ENCODE results near the gene DDIT3. TPM values are rescaled to one million over a fixed set of nuclear protein-coding genes. Genes with fewer than 3 reads are reported as not detected.

The DDIT3 gene
- total and polyA plus RNA-seq, 2 of the 8 experiments (the other 6 are each of a cell fraction or from before 2014, with no cell fraction given): 4.9 to 5.7 TPM

DNA sequence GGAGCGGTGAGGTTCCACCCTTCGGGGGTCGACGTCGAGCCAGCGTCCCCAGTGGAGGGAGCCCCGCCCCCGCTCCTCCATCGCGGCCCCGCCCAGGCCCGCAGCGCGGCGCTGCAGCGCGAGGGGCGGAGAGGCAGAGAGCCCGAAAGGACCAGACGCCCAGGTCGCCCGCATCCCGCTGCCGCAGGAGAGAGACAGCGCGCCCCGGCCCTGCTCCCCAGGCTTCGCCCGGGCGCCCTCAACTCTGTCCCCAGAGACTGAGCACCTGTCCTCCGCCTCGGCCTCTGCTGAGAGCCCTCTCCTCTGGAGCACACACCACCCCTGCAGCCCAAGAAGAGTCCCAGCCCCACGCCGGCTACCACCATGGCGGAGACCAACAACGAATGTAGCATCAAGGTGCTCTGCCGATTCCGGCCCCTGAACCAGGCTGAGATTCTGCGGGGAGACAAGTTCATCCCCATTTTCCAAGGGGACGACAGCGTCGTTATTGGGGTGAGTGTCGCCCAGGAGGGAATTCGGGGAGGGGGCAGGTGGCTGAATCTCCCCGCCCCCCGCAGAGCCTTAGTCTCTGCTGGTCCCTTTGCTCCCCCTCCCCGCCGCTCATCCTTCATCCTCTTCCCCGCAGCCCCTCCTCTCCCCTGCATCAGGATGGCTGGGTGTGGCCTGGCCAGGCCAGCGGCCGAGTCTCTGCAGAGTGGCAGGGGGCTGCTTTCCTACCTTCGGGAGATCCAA, 29.8 kb upstream of the DDIT3 start, which contains the start of gene KIF5A (continued):
- TF ChIP-seq, protein P1, sequence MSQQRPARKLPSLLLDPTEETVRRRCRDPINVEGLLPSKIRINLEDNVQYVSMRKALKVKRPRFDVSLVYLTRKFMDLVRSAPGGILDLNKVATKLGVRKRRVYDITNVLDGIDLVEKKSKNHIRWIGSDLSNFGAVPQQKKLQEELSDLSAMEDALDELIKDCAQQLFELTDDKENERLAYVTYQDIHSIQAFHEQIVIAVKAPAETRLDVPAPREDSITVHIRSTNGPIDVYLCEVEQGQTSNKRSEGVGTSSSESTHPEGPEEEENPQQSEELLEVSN (IDR thresholded peaks at IDR 0.05): no peak
- TF ChIP-seq POLR2A (IDR thresholded peaks at IDR 0.05; ENCODE audit: control extremely low read depth in 1 of 2, low read depth in 2 of 2, low read length in 2 of 2) (peak in 1 of 2 experiments; percentile 80; a peak in 2 of 3 replicates), TAF7 (optimal IDR thresholded peaks at IDR 0.05; ENCODE audit: borderline replicate concordance, low read depth, low read length) (peak; percentile 65), GABPA (IDR thresholded peaks at IDR 0.05; ENCODE audit: borderline replicate concordance, insufficient read depth, low read length) (no peak), RAD21 (IDR thresholded peaks at IDR 0.05 in 1 of 2, conservative IDR thresholded peaks at IDR 0.05 in 1 of 2; ENCODE audit: low read depth in 2 of 2, low read length in 2 of 2) (peak in 1 of 2 experiments; percentile 13; a peak in 1 of 4 replicates), SP4 (IDR thresholded peaks at IDR 0.05; ENCODE audit: low read length) (no peak), SIN3A (conservative IDR thresholded peaks at IDR 0.05 in 1 of 2, IDR thresholded peaks at IDR 0.05 in 1 of 2; ENCODE audit: low read depth in 1 of 2, low read length in 2 of 2) (peak in 1 of 2 experiments; percentile 64; a peak in 2 of 4 replicates), SUZ12 (IDR thresholded peaks at IDR 0.05; ENCODE audit: low read length) (no peak), PHF8 (conservative IDR thresholded peaks at IDR 0.05; ENCODE audit: low read depth, low read length) (peak; percentile 46; the same call in 1 of the 2 replicates), MAX (IDR thresholded peaks at IDR 0.05) (peak; percentile 10; the same call in 1 of the 2 replicates), CHD2 (IDR thresholded peaks at IDR 0.05; ENCODE audit: low read length) (no peak), EP300 (IDR thresholded peaks at IDR 0.05; ENCODE audit: borderline replicate concordance in 1 of 2, low read depth in 2 of 2, low read length in 2 of 2) (no peak), KDM1A (IDR thresholded peaks at IDR 0.05; ENCODE audit: borderline replicate concordance, low read length) (peak; percentile 29; the same call in 1 of the 2 replicates), KDM5A (IDR thresholded peaks at IDR 0.05; ENCODE audit: low read length) (no peak), EGR1 (IDR thresholded peaks at IDR 0.05; ENCODE audit: borderline replicate concordance, low read depth, low read length) (peak; percentile 38; the same call in 1 of the 2 replicates)

Measured in H1 (cell line).